ENCODE data around the gene SMCO4. TPM values are rescaled to one million over a fixed set of nuclear protein-coding genes. Genes with fewer than 3 reads are reported as not detected.

Gene SMCO4
- total RNA-seq, 1 donor from 2014 or later: 73.5 TPM

DNA sequence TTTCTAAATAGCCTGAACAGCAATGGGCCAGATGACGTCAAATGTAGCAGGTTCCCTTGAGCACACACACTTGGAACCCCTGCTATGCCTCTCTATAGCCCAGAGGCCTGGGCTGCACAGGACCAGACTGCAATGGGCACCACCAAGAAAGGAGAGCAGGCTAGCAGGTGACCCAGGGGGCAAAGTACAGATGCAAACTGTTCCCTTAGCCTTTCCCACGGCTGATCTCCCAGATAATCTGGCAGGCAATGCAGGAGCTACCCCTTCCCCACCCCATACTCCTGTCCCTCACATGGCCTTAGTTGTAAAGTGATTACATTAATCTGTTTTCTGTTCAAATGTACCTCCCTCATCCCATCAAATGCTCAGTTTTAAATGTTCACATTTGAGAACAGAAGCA, 41.3 kb downstream of the SMCO4 start:
- TF ChIP-seq, protein P1, sequence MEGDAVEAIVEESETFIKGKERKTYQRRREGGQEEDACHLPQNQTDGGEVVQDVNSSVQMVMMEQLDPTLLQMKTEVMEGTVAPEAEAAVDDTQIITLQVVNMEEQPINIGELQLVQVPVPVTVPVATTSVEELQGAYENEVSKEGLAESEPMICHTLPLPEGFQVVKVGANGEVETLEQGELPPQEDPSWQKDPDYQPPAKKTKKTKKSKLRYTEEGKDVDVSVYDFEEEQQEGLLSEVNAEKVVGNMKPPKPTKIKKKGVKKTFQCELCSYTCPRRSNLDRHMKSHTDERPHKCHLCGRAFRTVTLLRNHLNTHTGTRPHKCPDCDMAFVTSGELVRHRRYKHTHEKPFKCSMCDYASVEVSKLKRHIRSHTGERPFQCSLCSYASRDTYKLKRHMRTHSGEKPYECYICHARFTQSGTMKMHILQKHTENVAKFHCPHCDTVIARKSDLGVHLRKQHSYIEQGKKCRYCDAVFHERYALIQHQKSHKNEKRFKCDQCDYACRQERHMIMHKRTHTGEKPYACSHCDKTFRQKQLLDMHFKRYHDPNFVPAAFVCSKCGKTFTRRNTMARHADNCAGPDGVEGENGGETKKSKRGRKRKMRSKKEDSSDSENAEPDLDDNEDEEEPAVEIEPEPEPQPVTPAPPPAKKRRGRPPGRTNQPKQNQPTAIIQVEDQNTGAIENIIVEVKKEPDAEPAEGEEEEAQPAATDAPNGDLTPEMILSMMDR (IDR thresholded peaks at IDR 0.05): no peak
- H3K27ac ChIP-seq: no peak overlapping the region
- H3K4me3 ChIP-seq: no peak overlapping the region
- ATAC-seq (no peak), DNase-seq (no peak)
- no peaks in the 10 kb centered on the region for H3K27me3 ChIP-seq (ENCODE audit: low read depth)
- H3K36me3 ChIP-seq: no peaks in the 10 kb centered on the region
- no peaks in the 10 kb centered on the region for H3K9me3 ChIP-seq
- H3K4me1 ChIP-seq: no peaks in the 10 kb centered on the region
- intact Hi-C loops (cut with DNase I): no loop called here

DNA sequence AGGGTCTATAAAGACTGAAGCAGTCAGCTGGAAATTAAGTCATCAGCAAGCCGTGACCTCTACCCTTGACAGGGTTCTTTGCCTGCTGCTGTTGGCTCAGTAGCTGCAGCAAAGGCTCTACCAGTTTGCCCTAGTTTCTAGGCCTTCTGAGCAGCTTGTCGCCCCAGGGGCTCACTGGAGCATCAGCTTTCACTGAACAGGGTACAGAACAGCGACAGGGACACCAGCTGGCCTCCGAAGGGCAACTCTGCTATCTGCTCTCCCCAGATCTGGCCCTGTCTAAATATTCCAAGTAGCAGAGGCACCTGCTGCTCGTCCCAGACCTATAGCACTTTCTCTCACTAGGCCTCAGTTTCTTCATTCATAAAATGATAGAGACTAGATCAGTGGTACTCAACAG, 42.4 kb downstream of the SMCO4 start:
- Histone ChIP-seq H3K27me3 (ENCODE audit: low read depth) (no peaks in the 10 kb centered on the region), H3K4me1 (no peaks in the 10 kb centered on the region), H3K4me3 (no peak overlapping the region), H3K36me3 (peaks cover 8% of the 10 kb centered on the region), H3K27ac (no peak overlapping the region), H3K9me3 (no peaks in the 10 kb centered on the region)
- TF ChIP-seq, protein P1 (IDR thresholded peaks at IDR 0.05): no peak
- ATAC-seq (no peak), DNase-seq (no peak)
- intact Hi-C loops (cut with DNase I): no loop called here

DNA sequence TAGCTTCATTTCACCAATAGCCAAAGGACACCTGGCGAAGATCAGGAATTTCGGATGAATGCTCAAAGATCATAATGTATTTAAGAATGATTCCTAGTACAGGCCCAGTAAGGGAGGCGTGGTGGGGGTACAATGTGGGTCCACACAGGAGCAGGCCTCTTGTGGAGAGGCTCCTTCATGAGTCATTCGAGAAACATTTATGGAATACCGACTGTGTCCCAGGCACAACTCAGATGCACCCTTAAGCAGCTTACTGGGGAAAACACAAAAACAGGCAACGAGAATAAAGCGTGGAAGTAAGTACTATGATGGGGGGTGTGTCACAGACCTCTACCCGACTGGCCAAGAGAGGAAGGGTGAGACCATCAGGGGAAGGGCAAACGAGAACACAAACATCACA, 44.5 kb downstream of the SMCO4 start:
- TF ChIP-seq, protein P1 (IDR thresholded peaks at IDR 0.05): no peak
- intact Hi-C loops (cut with DNase I): no loop called here
- no peaks in the 10 kb centered on the region for H3K9me3 ChIP-seq
- ATAC-seq (no peak), DNase-seq (no peak)
- H3K27me3 ChIP-seq (ENCODE audit: low read depth): no peaks in the 10 kb centered on the region
- no peaks in the 10 kb centered on the region for H3K4me1 ChIP-seq
- H3K27ac ChIP-seq: no peak overlapping the region
- H3K36me3 ChIP-seq: peaks cover 11% of the 10 kb centered on the region
- no peak overlapping the region for H3K4me3 ChIP-seq

DNA sequence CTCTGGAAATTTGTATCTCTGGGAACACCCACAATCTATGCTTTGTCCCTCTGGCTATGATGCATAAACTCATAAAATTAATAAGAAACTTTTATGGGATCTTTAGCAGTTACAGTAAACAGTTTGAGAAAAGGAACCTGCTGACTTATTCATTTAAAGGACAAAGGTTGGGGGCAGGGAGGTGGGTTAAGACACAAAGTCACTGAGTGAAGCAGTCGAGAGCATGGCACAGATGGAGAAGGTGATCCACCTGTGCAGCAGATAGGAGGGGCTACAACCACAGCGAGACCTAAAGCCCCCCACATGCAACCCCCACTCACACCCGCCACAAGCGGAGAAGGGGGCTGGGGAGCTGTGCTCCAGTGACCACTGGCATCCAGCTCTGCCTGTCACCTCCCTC, 45.0 kb downstream of the SMCO4 start:
- TF ChIP-seq, protein P1 (IDR thresholded peaks at IDR 0.05): no peak
- Histone ChIP-seq H3K4me1 (no peaks in the 10 kb centered on the region), H3K27me3 (ENCODE audit: low read depth) (no peaks in the 10 kb centered on the region), H3K36me3 (peaks cover 11% of the 10 kb centered on the region), H3K4me3 (no peak overlapping the region), H3K9me3 (no peaks in the 10 kb centered on the region), H3K27ac (no peak overlapping the region)
- intact Hi-C loops (cut with DNase I): no loop called here
- no peak for DNase-seq
- no peak for ATAC-seq

DNA sequence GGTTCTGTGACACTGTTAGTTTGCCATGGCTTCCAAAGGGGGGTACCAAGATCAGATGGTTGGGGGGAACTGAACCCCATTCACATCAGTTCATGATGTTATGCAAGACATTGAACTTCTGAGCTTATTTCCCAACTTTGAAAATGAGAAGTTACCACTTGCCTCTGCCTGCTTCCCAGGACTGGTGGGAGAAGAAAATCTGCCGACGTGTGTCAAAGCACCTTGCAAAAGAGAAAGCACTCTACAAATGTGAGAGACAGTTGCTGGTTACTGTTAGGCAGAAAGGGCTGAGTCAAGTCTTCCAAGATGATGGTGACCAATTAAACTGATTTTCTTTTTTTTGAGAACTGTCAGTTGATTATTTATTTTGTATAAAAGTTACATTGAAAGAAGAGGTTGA, 45.6 kb downstream of the SMCO4 start:
- Histone ChIP-seq H3K36me3 (peaks cover 11% of the 10 kb centered on the region), H3K4me1 (no peaks in the 10 kb centered on the region), H3K27ac (no peak overlapping the region), H3K27me3 (ENCODE audit: low read depth) (no peaks in the 10 kb centered on the region), H3K9me3 (no peaks in the 10 kb centered on the region), H3K4me3 (no peak overlapping the region)
- intact Hi-C loops (cut with DNase I): no loop called here
- TF ChIP-seq, protein P1 (IDR thresholded peaks at IDR 0.05): no peak
- DNase-seq: no peak
- peak; percentile 12 to 50 for ATAC-seq

DNA sequence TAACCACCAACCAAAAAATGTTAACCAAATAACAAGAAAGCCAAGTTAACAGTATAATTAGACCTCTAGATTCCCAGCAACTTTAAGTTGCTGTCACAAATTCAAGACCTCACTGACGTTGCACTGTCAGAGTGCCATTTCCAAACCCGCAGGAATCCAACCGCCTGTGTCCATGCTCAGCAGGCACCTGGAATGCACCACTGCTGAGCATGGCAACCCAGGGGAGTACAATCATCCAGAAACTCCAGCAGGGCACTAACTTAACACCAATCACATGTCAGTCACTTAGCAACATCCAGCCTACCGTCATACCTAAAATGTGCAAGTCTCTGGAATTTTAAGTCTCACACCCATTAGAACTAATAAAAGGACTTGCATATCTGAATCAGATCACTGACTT, 48.8 kb downstream of the SMCO4 start:
- intact Hi-C loops (cut with DNase I): no loop called here
- TF ChIP-seq, protein P1 (IDR thresholded peaks at IDR 0.05): no peak
- DNase-seq: no peak
- no peaks in the 10 kb centered on the region for H3K27me3 ChIP-seq (ENCODE audit: low read depth)
- H3K4me3 ChIP-seq: no peak overlapping the region
- H3K9me3 ChIP-seq: no peaks in the 10 kb centered on the region
- H3K27ac ChIP-seq: no peak overlapping the region
- ATAC-seq: no peak
- H3K36me3 ChIP-seq: peaks cover 11% of the 10 kb centered on the region
- no peaks in the 10 kb centered on the region for H3K4me1 ChIP-seq

Data from lower lobe of right lung (tissue), 2 donors.